NCI-H1417 (cell line): ENCODE results near the gene BGN.

Experiments used
- DNase-seq, 3 experiments: peaks; one replicate each; lab custom pipeline; 2025; lab: John Stamatoyannopoulos, UW

Gene BGN

DNA sequence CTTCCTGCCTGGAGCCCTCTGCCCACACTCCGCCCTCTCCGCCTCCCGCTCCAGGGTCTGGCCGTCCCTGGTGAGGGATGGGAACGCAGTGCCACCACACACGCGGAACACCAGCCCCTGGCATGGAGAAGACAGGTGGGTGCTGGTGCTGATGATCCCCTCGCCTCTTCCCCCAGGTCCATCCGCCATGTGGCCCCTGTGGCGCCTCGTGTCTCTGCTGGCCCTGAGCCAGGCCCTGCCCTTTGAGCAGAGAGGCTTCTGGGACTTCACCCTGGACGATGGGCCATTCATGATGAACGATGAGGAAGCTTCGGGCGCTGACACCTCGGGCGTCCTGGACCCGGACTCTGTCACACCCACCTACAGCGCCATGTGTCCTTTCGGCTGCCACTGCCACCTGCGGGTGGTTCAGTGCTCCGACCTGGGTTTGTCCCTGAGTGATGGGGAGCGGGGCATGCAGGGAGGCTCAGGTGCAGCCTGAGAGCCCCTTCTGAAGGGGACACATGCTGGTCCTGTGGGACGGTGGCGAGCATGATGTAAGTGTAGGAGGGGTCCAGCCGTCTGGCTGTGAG, 9.8 kb downstream of the BGN start:
- DNase-seq = no peak

DNA sequence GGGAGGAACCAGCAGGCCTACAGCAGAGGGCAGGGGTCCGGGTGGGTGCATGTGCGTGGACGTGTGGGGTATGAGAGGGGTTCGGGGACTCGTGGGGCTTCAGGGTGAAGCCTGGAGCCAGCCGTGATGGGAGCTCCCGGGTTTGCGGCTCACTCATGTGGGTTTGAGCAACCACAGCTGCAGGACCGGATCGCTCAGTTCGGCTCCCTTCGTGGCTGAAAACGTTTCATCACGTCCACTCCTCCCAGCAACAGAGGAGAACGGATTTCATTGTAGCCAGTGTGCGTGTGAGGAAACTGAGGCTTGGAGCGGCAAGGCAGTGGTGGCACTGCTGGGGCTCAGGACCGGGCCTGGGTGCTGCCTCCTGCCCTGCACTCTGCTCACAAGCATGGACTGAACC, 10.6 kb downstream of the BGN start:
- no peak for DNase-seq

GRCh38 chrX:153507484-153508178, 12.9 kb downstream of the BGN start:
- peak; percentile 68 to 91 (median 83) for DNase-seq

DNA sequence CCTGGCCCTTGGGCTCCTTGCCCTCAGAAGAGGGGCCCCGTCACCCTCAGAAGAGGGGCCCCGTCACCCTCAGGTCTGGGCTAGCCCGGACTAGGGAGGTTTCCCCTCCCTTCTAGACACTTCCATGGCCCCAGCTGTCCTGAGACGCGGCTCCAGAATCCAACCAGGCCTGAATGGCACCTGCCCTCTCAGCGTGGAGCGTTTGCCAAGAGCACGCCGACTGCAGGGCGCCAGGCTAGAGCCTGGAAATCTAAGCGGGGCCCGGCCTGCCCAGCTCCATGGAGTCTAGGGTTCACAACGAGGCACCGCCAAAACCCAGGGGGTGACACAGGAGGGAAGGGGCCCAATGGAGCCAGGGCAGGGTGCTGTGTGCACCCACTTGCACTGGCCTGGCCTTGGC, 14.8 kb downstream of the BGN start:
- no peak for DNase-seq

DNA sequence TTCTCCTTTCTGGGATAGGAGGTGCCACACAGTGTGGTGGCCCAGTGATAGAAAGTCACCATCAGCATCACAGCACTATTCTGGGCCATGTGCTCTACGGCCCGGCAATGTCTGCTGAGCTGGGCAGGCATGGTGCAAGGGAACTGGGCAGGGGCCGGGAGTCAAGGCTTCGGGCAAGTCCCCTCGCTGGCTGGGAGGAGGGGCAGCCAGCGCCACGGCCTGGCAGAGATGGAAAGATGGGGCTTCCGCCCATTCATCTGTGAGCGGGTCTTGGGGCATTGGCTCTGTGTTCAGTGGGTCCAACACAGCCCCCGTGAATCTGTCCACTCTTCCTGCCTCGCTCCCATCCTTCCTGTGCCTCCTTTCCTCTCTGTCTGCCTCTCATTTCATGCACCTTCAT, 15.6 kb downstream of the BGN start:
- DNase-seq = no peak

GRCh38 chrX:153511784-153512500, 17.2 kb downstream of the BGN start:
- peak in 2 of 3 experiments; percentile 70 to 83 for DNase-seq

DNA sequence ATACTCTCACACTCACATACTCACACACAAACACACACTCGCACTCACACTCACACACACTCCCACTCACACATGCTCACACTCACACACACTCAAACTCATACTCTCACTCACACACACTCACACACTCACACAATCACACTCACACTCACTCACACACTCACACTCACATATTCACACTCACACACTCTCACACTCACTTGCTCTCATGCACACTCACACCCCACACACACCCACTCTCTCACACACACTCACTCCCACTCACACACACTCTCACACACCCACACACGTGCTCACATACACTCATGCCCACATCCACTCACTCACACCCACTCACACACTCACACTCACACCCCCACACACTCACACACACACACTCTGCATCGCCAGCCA, 17.7 kb downstream of the BGN start:
- no peak for DNase-seq

DNA sequence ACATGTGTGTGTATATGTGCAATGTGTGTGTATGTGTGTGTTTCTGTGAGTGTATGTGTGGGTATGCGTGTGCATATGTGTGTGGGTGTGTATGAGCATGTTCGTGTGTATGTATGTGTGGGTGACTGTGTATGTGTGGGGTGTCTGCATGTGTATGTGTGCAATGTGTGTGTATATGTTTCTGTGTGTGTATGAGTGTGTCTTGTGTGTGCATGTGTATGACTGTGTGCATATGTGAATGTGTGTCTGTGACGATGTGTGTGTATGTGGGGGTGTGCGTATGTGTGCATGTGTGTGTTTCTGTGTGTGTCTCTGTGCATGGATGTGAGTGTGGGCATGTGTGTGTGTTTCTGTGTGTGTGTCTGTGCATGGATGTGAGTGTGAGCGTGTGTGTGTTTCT, 18.5 kb downstream of the BGN start:
- no peak for DNase-seq

DNA sequence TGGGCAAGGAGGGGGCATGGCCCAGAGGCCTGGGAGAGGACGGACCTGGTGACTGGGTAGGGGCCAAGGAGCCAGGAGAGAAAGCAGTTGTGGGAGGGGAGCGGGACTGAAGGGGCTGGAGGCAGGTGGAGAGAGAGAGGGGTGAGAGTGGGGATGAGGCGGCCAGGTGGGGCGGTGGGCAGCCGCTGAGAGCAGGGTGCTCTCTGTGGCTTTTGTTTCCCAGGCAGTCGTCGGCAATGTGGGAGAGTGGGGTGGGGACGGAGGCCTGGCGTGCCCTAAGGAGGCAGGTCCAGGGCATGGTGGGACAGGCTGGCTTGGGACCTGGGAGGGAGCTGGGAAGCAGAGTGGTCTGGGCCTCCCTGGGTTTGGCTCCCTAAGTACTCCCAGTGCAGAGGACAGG, 19.5 kb downstream of the BGN start:
- DNase-seq = no peak

DNA sequence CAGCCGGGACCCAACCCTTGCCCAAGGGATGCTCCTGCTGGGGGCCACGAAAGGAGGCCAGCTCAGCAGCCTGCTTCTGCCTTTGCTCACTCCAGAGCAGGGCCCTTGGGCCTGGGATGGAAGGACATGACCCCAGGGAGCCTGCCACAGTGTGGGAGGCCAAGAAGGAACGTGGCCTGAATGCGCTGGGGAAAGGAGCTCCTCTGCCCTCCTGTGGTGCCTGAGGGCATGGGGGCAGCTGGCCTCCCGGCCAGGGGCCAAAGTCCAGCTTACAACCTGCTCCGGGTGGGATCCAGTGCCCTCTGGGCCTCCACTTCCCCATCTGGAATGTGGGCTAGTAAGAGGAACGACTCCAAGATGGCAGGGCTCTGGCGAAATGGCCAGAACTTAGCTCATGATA, 20.7 kb downstream of the BGN start:
- no peak for DNase-seq

GRCh38 chrX:153516073-153516472, 21.3 kb downstream of the BGN start:
- peak in 1 of 3 experiments; percentile 17 for DNase-seq

GRCh38 chrX:153517423-153517822, 22.6 kb downstream of the BGN start, which contains the start of gene ATP2B3:
Gene ATP2B3, plus strand, starts transcription at chrX:153517642. Its CDS starts 18,606 bp downstream, at chrX:153536248.
- peak in 2 of 3 experiments; percentile 63 for DNase-seq

DNA sequence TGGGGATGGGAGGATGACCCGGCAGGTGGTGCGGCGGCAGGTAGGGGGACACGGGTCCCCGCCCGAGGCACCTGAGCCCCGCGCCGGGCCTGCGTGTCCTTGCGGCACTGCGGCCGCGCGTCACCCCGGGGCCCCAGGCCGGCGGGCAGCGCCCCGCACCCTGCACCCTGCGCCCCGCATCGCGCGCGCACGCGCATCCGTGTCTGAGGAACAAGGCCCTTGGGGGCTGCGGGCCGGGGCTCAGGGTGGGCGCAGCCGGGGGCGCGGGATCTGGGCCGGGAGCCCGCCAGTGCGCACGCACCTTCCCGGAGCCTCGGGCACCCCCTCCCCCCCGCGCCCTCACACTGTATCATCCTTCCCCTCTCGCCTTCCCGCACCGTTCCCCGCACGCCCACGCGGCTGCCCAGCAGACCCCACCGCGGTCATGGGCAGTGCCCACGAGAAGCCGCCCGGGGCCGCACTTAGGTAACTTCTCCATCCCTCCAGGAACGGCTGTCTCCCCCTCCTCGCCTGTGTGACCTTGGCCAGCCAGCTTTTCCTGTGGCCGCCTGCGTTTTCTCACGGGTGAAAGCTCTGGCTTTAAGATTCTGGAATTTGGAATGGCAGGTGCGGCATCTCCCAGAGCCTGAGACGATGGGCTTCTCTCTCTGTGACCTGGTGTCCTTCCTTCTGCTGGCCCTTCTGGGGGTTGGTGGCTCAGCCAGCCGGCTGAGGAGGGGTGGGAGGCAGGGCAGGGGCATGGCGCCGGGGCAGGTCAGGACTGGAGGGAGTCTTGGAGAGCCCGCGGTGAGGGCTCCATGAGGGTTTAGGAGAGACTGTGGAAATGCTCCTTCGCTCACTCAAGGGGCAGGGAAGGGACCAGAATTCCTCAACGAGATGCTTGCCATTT, 23.4 kb downstream of the BGN start:
- peak in 2 of 3 experiments; percentile 38 to 46 for DNase-seq

DNA sequence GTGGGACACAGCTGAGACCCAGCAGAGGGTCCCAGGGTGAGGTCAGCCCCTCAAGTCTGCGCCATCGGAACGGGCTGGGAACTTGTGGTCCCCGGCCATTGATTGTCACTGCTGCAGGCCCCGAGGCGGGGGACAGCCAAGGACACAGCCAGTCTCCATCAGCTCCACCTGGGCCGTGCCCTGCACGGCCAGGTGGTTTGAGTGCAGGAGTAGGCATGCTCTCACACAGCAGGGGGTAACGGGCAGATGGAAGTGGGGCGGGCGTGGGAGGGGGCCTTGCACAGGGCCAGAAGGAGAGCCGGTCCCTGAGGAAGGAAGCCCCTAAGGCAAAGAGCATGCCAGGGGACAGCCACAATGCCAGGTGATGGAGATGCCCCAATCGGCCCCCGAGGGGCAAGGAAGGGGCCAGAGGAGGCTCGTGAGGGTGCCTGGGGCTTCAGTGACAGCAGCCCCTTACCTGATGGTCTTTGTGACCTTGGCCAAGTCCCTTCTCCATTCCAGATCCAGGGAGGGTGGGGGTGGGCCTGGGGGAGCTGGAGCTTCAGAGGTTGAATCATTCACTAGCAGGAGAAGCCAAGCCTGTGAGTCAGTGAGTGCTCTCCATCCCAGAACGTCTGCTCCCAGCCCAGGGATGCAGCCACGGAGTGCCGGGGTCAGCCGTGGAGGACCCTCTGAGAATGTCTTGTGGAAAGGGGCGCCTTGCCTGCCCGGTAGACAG, 24.9 kb downstream of the BGN start:
- peak in 2 of 3 experiments; percentile 31 to 72 for DNase-seq

DNA sequence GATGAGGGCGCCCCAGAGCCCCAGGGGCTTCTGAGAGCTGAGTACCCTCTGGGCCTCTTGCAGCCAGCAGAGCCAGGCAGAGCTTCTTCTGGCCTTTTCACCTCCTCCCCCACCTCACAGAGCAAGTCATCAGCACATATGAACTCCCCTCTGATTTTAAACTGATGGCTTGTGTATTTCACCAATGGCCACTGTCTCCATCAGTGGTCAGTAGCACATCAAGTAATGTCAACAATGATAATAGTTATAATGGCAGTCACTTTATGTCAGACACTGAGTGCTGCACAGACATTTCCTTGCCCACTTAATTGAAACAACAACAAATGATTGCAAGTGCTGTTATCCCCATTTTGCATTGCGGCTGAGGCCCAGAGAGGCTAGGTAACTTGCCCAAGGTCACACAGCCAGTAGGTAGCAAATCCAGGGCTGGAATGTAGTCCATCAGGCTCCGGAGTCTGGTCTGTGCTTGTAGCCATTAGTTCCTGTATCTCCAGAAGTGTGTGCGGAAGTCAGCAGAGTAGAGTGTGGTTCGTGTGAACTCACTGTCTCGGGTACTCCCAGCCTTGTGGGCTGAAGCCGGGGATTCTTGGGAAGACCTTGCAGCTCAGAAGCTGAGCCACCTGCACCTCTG, 25.6 kb downstream of the BGN start:
- peak in 1 of 3 experiments; percentile 21 for DNase-seq

- DNase-seq = no peak
These were observed 26.3 kb downstream of the BGN start for GRCh38 chrX:153521034-153521433.

- DNase-seq = no peak
These were observed 27.5 kb downstream of the BGN start for GRCh38 chrX:153522259-153522658.

DNA sequence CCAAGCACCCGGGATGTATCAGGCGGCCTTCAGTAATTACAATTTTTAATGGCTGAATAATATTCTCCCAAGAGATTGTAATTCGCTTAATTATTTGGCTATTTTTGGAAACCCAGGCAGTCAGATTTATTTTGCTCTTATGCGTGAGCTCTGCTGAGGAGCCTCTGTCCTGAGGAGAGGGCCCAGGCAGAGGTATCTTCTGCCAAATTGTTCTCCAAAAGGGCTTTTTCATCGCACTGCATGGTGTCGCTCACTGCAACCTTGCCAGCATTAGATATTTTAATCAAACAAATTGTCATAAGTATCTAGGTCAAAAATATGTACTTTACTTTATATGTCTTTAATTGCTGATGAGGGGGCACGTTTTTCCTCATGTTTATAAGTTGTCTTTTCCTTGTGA, 28.5 kb downstream of the BGN start:
- no peak for DNase-seq

DNA sequence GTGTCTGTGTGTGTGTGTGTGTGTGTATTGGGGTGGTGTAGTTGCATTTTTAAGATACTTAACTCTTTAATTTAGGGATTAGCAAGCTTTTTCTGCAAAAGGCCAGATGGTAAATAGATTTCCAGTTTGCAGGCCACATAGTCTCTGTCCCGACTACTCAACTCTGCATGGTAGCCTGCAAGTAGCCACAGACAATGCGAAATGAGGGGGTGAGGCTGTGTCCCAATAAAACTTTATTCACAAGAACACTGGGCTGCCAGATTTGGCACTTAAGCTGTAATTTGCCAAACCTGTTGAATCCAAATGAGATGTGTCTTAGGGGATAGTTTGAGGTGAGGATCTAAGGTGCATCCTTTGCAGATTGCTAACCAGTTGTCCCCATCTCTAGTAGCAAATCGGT, 29.5 kb downstream of the BGN start:
- DNase-seq = no peak

DNA sequence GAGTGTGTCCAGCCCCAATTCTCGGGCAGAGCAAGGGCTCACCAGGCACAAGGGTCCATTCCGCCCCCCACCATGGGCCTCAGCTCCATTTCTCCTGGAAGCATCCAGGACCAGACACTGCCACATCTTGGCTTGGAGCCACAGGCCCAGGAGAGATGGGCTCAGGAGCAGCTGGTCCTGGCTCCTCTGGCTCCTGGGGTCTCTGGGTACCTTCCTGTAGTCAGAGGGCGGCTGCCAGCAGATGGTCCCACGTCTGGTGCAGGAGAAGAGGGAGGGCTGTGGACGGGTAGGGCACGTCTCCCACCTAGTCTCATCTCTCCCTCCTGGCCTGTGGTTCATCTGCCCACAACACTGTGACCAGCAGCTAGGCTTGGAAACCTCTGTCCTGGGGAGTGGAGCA, 30.7 kb downstream of the BGN start:
- no peak for DNase-seq

DNA sequence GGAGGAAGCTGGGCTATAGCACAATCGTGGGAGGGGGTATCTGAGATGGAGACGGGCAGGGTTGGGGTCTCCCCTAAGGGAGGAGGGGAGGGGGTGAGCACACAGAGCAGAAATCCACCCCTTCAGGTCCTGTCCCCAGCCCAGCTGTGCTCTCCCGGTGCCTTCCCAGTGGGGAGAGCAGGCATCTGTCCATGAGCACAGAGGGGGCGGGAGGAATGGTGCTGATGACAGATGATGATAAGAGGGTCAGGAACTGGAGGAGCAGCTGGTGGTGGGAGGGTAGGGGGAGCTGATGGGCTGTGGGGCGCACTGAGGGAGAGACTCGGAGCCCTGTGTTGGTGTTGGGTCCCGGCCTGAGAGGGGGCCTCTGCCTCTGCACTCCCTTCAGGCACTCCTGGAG, 31.3 kb downstream of the BGN start:
- DNase-seq = peak in 1 of 3 experiments; percentile 48
